Erythroblast (primary cell): ENCODE data around the gene PARVA.

Source experiments
- GATA1 ChIP-seq: IDR thresholded peaks from 2 replicates; pipeline ENCODE4 v1.6.1; 2011; ENCODE audit warnings: low read depth, mild to moderate bottlenecking, control low read depth, low read length, moderate library complexity
- POLR2A ChIP-seq: IDR thresholded peaks from 2 replicates; pipeline ENCODE4 v1.6.1; 2011; ENCODE audit warnings: mild to moderate bottlenecking, low read length

DNA sequence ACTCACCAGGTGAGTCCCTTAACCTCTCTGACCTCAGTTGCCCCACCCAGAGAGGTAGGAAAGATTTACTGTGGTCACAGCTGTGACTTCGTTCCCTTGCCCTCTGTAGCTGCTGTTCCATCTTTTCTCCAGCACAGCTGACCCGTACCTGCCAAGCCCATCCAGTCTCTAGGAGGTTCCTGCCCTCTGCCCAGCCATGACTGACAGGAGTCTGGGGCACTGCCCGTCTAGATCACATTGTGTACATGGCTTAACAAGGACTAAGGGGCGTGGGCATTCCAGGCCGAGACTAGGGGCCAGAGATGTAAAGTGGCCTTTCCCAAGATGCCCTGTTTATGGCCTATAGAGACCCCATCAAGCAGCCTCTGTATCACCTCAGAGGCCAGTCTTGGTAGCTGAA lies 132.0 kb downstream of the PARVA start:
- TF ChIP-seq POLR2A: no peak
- no peak for TF ChIP-seq GATA1
